Loucy (cell line): Measurements from ENCODE around the gene SEMA6B.

Source experiments
- EZH2phosphoT487 ChIP-seq: fragments of 200-600 bp; IDR thresholded peaks from 2 replicates; pipeline ENCODE4 v1.6.1; 2018; ENCODE audit warnings: antibody characterized with exemption, mild to moderate bottlenecking, moderate library complexity, borderline replicate concordance
- TF ChIP-seq, protein P1 (sequence below): fragments of 200-600 bp; sonication (generic); conservative IDR thresholded peaks from 2 replicates; pipeline ENCODE4 v1.5.1; 2014; ENCODE audit warnings: mild to moderate bottlenecking, antibody characterized with exemption, low read length

DNA sequence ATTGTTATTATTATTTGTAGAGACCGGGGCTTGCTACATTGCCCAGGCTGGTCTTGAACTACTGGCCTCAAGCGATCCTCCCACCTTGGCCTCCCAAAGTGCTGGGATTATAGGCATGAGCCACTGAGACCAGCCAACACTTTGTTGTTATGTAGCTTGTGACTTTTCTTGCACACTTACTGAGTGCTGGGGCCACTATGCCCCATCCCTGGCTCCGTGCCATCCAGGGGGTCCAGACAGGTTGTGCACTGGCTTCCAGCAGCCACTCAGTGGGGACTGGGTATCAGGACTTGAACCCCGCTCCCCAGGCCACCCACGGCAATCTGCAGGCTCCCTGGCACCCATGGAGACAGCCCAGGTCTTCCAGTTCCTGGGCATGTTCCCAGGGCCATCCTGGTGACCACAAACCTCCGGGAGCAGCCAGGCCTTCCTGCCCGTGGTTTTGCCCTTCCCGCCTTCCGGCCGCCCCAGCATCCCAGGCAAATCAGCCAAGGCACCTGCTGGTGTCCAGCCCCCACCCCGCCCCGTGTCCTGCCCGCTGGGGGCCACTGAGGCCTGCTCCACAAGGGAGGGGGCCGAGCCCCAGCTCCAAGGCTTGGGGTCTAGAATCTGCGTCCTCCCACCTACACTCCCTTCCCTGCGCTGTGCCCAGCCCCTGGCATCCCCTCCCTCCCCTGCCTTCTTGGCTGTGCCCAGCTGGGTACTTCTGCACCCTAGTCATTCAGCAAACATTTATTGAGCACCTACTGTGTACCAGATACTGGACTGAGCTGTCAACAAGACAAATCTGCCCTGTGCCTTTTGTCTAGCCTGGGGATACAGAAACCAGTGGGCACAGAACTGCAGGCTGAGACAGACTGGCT is 23.7 kb upstream of the SEMA6B start:
- TF ChIP-seq, protein P1, sequence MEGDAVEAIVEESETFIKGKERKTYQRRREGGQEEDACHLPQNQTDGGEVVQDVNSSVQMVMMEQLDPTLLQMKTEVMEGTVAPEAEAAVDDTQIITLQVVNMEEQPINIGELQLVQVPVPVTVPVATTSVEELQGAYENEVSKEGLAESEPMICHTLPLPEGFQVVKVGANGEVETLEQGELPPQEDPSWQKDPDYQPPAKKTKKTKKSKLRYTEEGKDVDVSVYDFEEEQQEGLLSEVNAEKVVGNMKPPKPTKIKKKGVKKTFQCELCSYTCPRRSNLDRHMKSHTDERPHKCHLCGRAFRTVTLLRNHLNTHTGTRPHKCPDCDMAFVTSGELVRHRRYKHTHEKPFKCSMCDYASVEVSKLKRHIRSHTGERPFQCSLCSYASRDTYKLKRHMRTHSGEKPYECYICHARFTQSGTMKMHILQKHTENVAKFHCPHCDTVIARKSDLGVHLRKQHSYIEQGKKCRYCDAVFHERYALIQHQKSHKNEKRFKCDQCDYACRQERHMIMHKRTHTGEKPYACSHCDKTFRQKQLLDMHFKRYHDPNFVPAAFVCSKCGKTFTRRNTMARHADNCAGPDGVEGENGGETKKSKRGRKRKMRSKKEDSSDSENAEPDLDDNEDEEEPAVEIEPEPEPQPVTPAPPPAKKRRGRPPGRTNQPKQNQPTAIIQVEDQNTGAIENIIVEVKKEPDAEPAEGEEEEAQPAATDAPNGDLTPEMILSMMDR: no peak
- TF ChIP-seq EZH2phosphoT487: no peak
